Astrocyte of the cerebellum (primary cell): ENCODE results near the gene COL9A3.

ENCODE experiments used
- DNase-seq: peaks from one replicate; pipeline ENCODE4 v3.0.0-alpha.2; 2011; ENCODE audit warnings: low read depth
- H3K4me3 ChIP-seq: 2 replicates; pipeline ENCODE4 v1.5.1; 2011; ENCODE audit warnings: mild to moderate bottlenecking, low read depth, low read length, moderate library complexity
- in situ Hi-C: cut with HindIII; loops from 2 replicates; pipeline ENCODE4 v1.10.0; 2017; ENCODE audit warnings: low sequenced_read_pairs
- TF ChIP-seq, protein P1 (sequence below): IDR thresholded peaks from 2 replicates; pipeline ENCODE4 v1.5.1; 2012; ENCODE audit warnings: low read length, low read depth, moderate library complexity, mild to moderate bottlenecking; ENCODE audit errors: missing control alignments

Gene COL9A3

DNA sequence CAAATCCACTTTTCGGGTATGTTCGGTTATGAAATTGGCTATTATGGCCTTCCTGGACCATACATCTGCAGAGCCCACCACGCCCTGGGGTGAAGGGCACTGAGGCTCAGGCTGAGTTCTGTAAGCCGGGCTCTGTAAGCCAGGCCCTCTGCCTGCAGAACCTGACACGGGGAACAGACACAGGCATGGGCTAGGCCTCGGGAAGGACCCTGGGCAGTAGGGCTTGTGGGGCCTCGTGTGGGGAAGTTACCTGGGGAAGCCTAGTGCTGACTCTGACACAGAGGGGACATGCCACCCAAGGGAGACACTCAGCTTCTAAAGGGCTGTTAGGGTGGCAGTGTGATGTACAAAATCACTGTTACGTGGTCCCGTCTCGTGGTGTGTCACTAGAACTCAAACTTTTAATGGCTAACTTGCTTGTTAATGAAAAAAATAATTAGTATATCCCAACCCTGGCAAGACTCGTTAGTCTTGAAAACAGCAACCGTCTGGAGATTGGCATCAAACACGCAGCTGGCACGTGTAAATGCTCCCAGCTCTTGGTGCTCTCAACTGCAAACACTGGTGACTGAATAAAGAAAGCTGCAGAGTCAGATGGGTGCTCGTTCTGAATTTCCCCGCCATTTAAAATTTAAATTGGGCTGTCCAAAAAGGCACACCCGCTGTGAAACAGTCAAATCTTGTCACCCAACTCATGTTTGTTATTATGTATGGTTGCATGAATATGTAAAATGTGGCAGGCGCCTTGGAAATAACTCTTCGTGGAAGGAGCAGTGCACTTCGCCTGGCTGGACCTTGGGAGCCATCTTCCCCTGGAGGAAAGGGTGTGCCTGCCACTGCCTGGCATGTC lies 68.4 kb downstream of the COL9A3 start:
- in situ Hi-C loops: no loop called here
- no peak for DNase-seq
- TF ChIP-seq, protein P1, sequence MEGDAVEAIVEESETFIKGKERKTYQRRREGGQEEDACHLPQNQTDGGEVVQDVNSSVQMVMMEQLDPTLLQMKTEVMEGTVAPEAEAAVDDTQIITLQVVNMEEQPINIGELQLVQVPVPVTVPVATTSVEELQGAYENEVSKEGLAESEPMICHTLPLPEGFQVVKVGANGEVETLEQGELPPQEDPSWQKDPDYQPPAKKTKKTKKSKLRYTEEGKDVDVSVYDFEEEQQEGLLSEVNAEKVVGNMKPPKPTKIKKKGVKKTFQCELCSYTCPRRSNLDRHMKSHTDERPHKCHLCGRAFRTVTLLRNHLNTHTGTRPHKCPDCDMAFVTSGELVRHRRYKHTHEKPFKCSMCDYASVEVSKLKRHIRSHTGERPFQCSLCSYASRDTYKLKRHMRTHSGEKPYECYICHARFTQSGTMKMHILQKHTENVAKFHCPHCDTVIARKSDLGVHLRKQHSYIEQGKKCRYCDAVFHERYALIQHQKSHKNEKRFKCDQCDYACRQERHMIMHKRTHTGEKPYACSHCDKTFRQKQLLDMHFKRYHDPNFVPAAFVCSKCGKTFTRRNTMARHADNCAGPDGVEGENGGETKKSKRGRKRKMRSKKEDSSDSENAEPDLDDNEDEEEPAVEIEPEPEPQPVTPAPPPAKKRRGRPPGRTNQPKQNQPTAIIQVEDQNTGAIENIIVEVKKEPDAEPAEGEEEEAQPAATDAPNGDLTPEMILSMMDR: no peak
- no peak overlapping the region for H3K4me3 ChIP-seq

DNA sequence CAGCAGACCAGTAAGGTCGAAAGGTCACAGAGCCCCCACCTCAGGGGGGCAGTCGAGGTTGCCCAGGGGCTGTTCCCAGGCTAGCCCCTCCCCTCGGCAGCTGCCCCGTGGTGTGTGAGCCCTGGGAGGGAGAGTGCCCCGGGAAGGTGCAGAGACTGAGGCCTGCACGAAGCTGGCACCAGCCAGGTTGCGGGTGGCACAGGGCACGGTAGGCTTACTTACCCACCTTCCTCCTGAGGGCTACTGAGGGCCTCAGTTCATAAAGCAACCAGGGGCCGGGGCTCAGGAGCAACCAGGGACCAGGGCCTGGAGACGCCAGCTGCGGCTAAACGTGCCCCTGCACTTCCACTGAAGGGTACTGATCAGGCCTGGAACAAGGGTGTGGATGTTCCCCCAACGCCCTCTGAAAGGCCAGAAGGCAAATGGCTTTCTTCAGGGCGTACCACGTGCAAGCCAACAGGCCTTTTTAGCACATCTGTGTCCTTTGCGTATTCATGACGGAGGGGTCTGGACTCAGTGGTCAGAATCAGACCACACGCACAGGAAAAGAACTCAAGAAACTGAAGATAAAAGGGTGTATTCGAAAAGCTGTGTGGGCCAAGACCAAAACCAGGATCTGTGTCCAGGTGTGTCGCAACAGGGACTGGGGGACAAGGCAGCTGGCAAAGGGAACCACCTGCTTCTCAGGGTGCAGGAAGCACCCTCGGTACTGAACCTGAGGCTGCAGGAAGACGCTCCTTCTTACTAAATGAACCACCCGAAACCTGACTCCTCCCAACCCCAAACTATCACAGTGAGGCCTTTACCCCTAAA lies 69.3 kb downstream of the COL9A3 start:
- DNase-seq: no peak
- TF ChIP-seq, protein P1: no peak

DNA sequence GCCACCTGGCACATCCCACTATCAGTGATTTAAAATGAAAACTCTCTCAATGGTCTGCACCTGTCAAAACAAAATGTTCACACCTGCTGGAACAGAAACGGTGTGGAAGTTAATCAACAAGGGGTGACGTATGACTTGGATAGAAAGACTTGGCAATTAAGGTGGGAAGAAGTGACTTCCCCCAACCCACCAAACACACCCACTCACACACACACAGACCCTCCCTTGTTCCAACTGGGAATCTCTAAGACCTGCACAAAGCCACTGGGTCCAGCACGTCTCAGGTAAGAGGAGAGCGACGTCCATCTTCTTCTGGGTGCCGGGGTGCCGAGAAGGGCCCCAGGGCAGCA lies 69.8 kb downstream of the COL9A3 start:
- in situ Hi-C loops: no loop called here
- DNase-seq: no peak
- TF ChIP-seq, protein P1: no peak
- no peak overlapping the region for H3K4me3 ChIP-seq

More for the DNA sequence above, 69.3 kb downstream of the COL9A3 start:
- in situ Hi-C loops: no loop called here
- H3K4me3 ChIP-seq: no peak overlapping the region

DNA sequence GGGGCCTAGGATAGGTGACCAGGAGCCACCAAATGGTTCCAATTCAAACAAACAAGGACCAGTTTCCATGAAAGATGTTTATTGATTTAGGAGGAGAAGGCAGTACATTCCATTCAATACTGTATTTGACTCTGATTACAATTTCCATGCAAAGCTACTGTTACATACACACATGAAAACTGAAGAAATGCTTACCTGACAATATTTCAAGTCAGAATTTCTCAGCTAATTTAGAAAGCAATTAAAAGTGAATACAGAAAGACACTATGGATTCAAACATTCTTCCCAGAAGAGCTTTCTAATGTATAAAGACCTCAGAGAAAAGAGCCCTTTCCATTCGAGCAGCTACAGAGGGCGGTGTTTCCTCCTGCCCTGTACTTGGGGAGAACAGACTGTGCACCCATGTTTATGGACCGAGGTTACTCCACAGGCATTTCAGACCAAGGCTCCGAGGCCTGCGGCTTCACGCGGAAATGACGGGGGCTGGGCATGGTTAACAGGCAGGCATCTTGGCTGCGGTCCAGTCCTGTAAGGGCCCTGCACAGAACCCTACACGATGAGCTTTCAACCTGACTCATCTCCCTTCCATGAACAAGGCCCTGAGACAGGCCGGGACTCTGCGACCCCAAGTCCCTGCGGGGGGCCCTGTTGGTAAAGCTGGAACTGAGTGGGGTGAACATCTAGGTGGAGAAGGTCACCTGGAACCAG lies 70.5 kb downstream of the COL9A3 start:
- TF ChIP-seq, protein P1: peak; percentile 28
- in situ Hi-C loops: no loop called here
- DNase-seq: peak; percentile 83
- H3K4me3 ChIP-seq: no peak overlapping the region

DNA sequence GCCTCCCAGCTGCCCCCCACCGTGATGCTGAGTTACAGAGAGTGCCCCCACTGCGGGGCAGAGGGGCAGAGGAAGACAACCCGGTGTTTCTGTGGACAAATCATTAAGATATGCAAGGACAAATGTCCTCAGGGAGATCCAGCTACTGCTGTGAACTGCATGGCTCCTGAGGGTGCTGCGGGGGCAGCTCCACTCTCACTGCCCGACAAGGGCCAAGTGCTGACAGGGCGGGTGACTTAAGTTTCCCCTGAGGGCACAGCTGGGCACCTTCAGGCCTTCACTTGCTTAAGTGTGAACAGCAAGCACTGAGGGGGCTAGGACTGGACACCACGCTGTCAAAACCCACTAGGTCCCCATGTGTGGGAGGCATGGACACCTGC lies 71.0 kb downstream of the COL9A3 start:
- TF ChIP-seq, protein P1: no peak
- no peak overlapping the region for H3K4me3 ChIP-seq
- in situ Hi-C loops: no loop called here
- no peak for DNase-seq

DNA sequence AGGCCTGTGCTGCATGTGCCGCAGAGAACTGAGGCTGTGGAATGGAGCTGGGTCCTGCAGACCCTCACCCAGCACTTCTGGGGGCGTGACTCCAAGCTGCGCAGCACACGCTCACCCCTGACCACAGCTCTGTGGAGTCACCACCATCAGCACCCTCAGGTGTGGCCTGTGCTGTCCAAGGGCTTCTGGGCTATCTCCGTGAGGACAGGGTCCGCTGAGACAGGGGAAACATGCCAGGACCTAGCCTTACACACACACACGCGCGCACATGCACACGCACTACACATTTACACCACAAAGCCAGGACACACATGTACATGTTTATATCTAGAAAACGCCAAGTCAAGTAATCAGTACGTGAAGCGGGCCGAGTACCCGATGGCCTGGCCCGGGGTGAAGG lies 71.6 kb downstream of the COL9A3 start:
- TF ChIP-seq, protein P1: no peak
- in situ Hi-C loops: no loop called here
- no peak overlapping the region for H3K4me3 ChIP-seq
- no peak for DNase-seq
